ENCODE results near the gene MANBA.

Gene MANBA

DNA sequence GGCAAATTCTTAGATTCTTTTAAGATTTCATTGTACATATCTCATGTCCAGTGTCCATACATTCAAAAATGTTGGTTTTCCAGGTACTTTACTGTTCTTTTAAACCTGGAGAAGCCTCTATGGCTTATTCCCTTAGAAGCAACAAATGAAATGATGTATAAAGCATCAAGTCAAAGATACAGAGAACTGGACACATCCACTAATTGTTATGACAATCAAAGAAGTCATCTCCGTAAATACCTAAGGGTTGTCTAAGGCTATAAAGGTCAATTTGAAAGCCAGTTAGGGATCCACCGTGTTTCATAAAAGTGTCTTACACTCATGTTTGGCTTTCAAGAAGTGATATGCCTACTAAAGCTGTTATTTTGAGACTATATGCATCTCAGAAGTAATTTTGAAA, 34.2 kb upstream of the MANBA start:
- no peaks in the 10 kb centered on the region for H3K4me1 ChIP-seq (ENCODE audit: insufficient read depth, low read length, poor library complexity, severe bottlenecking)
- H3K4me3 ChIP-seq (ENCODE audit: low read length, poor library complexity, severe bottlenecking): no peak overlapping the region
- H3F3A ChIP-seq (ENCODE audit: low read depth): no peaks in the 10 kb centered on the region
- H3K9me2 ChIP-seq (replicated peaks; ENCODE audit: low read depth, low read length): no peaks in the 10 kb centered on the region
- TF ChIP-seq, protein P1, sequence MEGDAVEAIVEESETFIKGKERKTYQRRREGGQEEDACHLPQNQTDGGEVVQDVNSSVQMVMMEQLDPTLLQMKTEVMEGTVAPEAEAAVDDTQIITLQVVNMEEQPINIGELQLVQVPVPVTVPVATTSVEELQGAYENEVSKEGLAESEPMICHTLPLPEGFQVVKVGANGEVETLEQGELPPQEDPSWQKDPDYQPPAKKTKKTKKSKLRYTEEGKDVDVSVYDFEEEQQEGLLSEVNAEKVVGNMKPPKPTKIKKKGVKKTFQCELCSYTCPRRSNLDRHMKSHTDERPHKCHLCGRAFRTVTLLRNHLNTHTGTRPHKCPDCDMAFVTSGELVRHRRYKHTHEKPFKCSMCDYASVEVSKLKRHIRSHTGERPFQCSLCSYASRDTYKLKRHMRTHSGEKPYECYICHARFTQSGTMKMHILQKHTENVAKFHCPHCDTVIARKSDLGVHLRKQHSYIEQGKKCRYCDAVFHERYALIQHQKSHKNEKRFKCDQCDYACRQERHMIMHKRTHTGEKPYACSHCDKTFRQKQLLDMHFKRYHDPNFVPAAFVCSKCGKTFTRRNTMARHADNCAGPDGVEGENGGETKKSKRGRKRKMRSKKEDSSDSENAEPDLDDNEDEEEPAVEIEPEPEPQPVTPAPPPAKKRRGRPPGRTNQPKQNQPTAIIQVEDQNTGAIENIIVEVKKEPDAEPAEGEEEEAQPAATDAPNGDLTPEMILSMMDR (conservative IDR thresholded peaks at IDR 0.05; ENCODE audit: low read length): no peak
- TF ChIP-seq EZH2phosphoT487 (IDR thresholded peaks at IDR 0.05; ENCODE audit: borderline replicate concordance): no peak
- H3K9me3 ChIP-seq (ENCODE audit: insufficient read depth, low read depth, low read length): no peaks in the 10 kb centered on the region
- peaks cover 10% of the 10 kb centered on the region; the same call in 1 of the 2 replicates for H3K79me2 ChIP-seq (ENCODE audit: insufficient read depth, low read length)
- H3K36me3 ChIP-seq (ENCODE audit: insufficient read depth, low read length): peaks cover 73% of the 10 kb centered on the region
- H2AFZ ChIP-seq (ENCODE audit: low read length): no peak overlapping the region
- H3K4me2 ChIP-seq (ENCODE audit: low read depth, low read length, poor library complexity, severe bottlenecking): no peak overlapping the region
- peaks cover 32% of the 10 kb centered on the region for H4K20me1 ChIP-seq (ENCODE audit: insufficient read depth, low read length, poor library complexity, severe bottlenecking)
- no peaks in the 10 kb centered on the region for H3K27me3 ChIP-seq (ENCODE audit: insufficient read depth, low read length, poor library complexity, severe bottlenecking)
- no peak overlapping the region for H3K9ac ChIP-seq (ENCODE audit: low read depth, low read length, poor library complexity, severe bottlenecking)

DNA sequence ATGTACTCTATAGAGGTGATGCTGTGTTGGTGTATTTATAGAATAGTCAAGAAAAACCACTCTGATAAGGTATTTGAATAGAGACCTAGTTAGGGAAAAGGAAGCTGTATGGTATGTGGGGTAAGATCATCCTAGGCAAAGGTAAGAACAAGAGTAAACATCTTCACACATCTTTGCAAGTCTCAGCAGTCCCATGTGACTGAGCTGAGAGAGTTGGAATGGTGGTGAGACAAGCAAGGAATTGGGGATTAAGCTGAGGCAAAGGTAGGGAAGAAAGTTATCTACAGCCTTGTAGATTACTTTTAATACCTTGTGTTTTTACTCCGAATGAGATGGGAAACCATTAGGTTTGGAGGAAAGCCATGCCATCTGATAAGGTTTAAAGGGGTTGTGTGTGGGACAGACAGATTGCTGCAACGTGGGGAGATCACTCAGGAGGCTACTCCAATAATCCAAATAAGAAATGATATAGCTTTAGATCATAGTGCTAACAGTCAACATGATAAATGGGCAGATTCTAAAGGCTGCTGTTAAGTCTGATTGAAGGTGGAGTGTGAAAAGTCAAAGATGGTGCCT, 31.7 kb upstream of the MANBA start:
- Histone ChIP-seq H3K4me2 (ENCODE audit: low read depth, low read length, poor library complexity, severe bottlenecking) (no peak overlapping the region), H3F3A (ENCODE audit: low read depth) (no peaks in the 10 kb centered on the region), H3K9ac (ENCODE audit: low read depth, low read length, poor library complexity, severe bottlenecking) (no peak overlapping the region), H3K79me2 (ENCODE audit: insufficient read depth, low read length) (no peaks in the 10 kb centered on the region; the same call in 1 of the 2 replicates), H3K27me3 (ENCODE audit: insufficient read depth, low read length, poor library complexity, severe bottlenecking) (no peaks in the 10 kb centered on the region), H2AFZ (ENCODE audit: low read length) (no peak overlapping the region), H4K20me1 (ENCODE audit: insufficient read depth, low read length, poor library complexity, severe bottlenecking) (peaks cover 23% of the 10 kb centered on the region), H3K4me3 (ENCODE audit: low read length, poor library complexity, severe bottlenecking) (no peak overlapping the region), H3K9me3 (ENCODE audit: insufficient read depth, low read depth, low read length) (no peaks in the 10 kb centered on the region), H3K4me1 (ENCODE audit: insufficient read depth, low read length, poor library complexity, severe bottlenecking) (no peaks in the 10 kb centered on the region), H3K36me3 (ENCODE audit: insufficient read depth, low read length) (peaks cover 49% of the 10 kb centered on the region), H3K9me2 (replicated peaks; ENCODE audit: low read depth, low read length) (no peaks in the 10 kb centered on the region)
- no peak for TF ChIP-seq EZH2phosphoT487 (IDR thresholded peaks at IDR 0.05; ENCODE audit: borderline replicate concordance)
- TF ChIP-seq, protein P1 (conservative IDR thresholded peaks at IDR 0.05; ENCODE audit: low read length): no peak

DNA sequence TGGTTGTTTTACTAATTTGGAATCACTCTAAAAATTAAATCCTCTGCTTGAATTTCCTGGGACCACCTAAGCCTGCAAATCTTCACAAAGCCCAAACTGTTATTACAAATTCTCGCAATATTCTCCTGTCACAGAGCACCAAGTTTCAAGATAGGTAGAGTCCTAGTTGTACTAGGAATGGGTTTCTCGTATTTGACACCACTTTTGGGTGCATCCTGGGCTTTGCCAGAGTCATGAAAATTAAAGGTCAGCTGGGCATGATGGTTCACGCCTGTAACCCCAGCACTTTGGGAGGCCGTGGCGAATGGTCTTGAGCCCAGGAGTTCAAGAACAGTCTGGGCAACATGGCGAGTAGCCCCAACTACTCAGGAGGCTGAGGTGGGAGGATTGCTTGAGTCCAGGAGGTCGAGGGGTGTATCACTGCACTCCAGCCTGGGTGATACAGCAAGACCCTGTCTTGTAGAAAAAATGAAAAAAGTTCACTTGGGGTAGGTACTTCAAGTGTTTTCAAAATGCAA, 30.6 kb upstream of the MANBA start:
- Histone ChIP-seq H3K4me1 (ENCODE audit: insufficient read depth, low read length, poor library complexity, severe bottlenecking) (no peaks in the 10 kb centered on the region), H4K20me1 (ENCODE audit: insufficient read depth, low read length, poor library complexity, severe bottlenecking) (peaks cover 18% of the 10 kb centered on the region), H3K9ac (ENCODE audit: low read depth, low read length, poor library complexity, severe bottlenecking) (no peak overlapping the region), H3K9me3 (ENCODE audit: insufficient read depth, low read depth, low read length) (no peaks in the 10 kb centered on the region), H3F3A (ENCODE audit: low read depth) (no peaks in the 10 kb centered on the region), H3K27me3 (ENCODE audit: insufficient read depth, low read length, poor library complexity, severe bottlenecking) (no peaks in the 10 kb centered on the region), H3K36me3 (ENCODE audit: insufficient read depth, low read length) (peaks cover 40% of the 10 kb centered on the region), H3K9me2 (replicated peaks; ENCODE audit: low read depth, low read length) (no peaks in the 10 kb centered on the region), H2AFZ (ENCODE audit: low read length) (no peak overlapping the region), H3K79me2 (ENCODE audit: insufficient read depth, low read length) (no peaks in the 10 kb centered on the region; the same call in 1 of the 2 replicates), H3K4me3 (ENCODE audit: low read length, poor library complexity, severe bottlenecking) (no peak overlapping the region), H3K4me2 (ENCODE audit: low read depth, low read length, poor library complexity, severe bottlenecking) (no peak overlapping the region)
- TF ChIP-seq EZH2phosphoT487 (IDR thresholded peaks at IDR 0.05; ENCODE audit: borderline replicate concordance): no peak
- TF ChIP-seq, protein P1 (conservative IDR thresholded peaks at IDR 0.05; ENCODE audit: low read length): no peak

Data from Loucy (cell line).